ENCODE results near the gene IQGAP2. TPM values are rescaled to one million over a fixed set of nuclear protein-coding genes. Genes with fewer than 3 reads are reported as not detected.

Gene IQGAP2
- total RNA-seq, 6 experiments from 2014 or later, result 96.4 to 152 (median 123) TPM

- no peak for ATAC-seq
- no peak for DNase-seq
- Histone ChIP-seq H3K9me3 (no peaks in the 10 kb centered on the region), H3K36me3 (no peaks in the 10 kb centered on the region), H3K4me3 (no peak overlapping the region), H3K27ac (no peak overlapping the region), H3K4me1 (peaks cover 0 to 36% (median 12%) of the 10 kb centered on the region in 4 donors), H3K27me3 (no peaks in the 10 kb centered on the region)
- intact Hi-C loops (cut with DNase I), result no loop called here
- WGBS (ENCODE audit: insufficient coverage, low coverage, low lambda C conversion rate, missing lambda C conversion rate), result 68% methylated on average over 2 of the region's 2 CpGs
- TF ChIP-seq CTCF (IDR thresholded peaks at IDR 0.05) (no peak), POLR2A (IDR thresholded peaks at IDR 0.05) (no peak)
Measured at GRCh38 chr5:76525956-76526355, 122.9 kb downstream of the IQGAP2 start.

GRCh38 chr5:76526950-76527583 lies 124.0 kb downstream of the IQGAP2 start:
- no peak for TF ChIP-seq POLR2A (IDR thresholded peaks at IDR 0.05)
- TF ChIP-seq CTCF (IDR thresholded peaks at IDR 0.05), result no peak
- Histone ChIP-seq H3K4me3 (no peak overlapping the region), H3K27me3 (no peaks in the 10 kb centered on the region), H3K9me3 (no peaks in the 10 kb centered on the region), H3K27ac (no peak overlapping the region), H3K4me1 (peaks cover 0 to 26% (median 11%) of the 10 kb centered on the region in 4 donors), H3K36me3 (no peaks in the 10 kb centered on the region)
- WGBS (ENCODE audit: insufficient coverage, low coverage, low lambda C conversion rate, missing lambda C conversion rate), result 72% methylated on average over 2 of the region's 2 CpGs
- DNase-seq (no peak), ATAC-seq (no peak)
- intact Hi-C loops (cut with DNase I), result no loop called here

- H3K27ac ChIP-seq, result no peak overlapping the region
- intact Hi-C loops (cut with DNase I), result no loop called here
- H3K4me1 ChIP-seq, result peaks cover 0 to 19% (median 8%) of the 10 kb centered on the region in 4 donors
- no peak overlapping the region for H3K4me3 ChIP-seq
- DNase-seq, result no peak
- H3K27me3 ChIP-seq, result no peaks in the 10 kb centered on the region
- ATAC-seq, result no peak
- TF ChIP-seq POLR2A (IDR thresholded peaks at IDR 0.05) (no peak), CTCF (IDR thresholded peaks at IDR 0.05) (no peak)
- no peaks in the 10 kb centered on the region for H3K9me3 ChIP-seq
- H3K36me3 ChIP-seq, result no peaks in the 10 kb centered on the region
- WGBS (ENCODE audit: insufficient coverage, low coverage, low lambda C conversion rate, missing lambda C conversion rate), result 84% methylated on average over 2 of the region's 2 CpGs
Measured at GRCh38 chr5:76527685-76528161, 124.6 kb downstream of the IQGAP2 start.

GRCh38 chr5:76528547-76529331 lies 125.7 kb downstream of the IQGAP2 start:
- WGBS (ENCODE audit: insufficient coverage, low coverage, low lambda C conversion rate, missing lambda C conversion rate), result 74% methylated on average over 2 of the region's 2 CpGs
- intact Hi-C loops (cut with DNase I), result no loop called here

More at GRCh38 chr5:76528547-76529331, 125.7 kb downstream of the IQGAP2 start:
- Histone ChIP-seq H3K4me1 (peaks cover 0 to 13% (median 6%) of the 10 kb centered on the region in 4 donors), H3K27ac (no peak overlapping the region), H3K4me3 (no peak overlapping the region), H3K27me3 (no peaks in the 10 kb centered on the region), H3K9me3 (no peaks in the 10 kb centered on the region), H3K36me3 (no peaks in the 10 kb centered on the region)
- TF ChIP-seq POLR2A (IDR thresholded peaks at IDR 0.05) (no peak), CTCF (IDR thresholded peaks at IDR 0.05) (no peak)
- DNase-seq (no peak), ATAC-seq (no peak)

All from right lobe of liver (tissue), 6 donors.